Peyer's patch (tissue), 4 donors: ENCODE data around the gene AP5S1. TPM values are rescaled to one million over a fixed set of nuclear protein-coding genes. Genes with fewer than 3 reads are reported as not detected.

Source experiments
- DNase-seq, 3 donors: peaks; one replicate each; pipeline ENCODE4 v3.0.0-alpha.2; 2017 to 2019
- H3K27ac ChIP-seq, 4 donors: fragments of 200-600 bp; sonication (generic); one replicate each; pipeline ENCODE4 v1.5.1; 2016 to 2019
- H3K27me3 ChIP-seq, 2 donors: fragments of 200-600 bp; sonication (generic); one replicate each; pipeline ENCODE4 v1.5.1; 2019
- H3K36me3 ChIP-seq, 3 donors: fragments of 200-600 bp; sonication (generic); one replicate each; pipeline ENCODE4 v1.5.1; 2016 to 2019
- H3K4me1 ChIP-seq, 4 donors: fragments of 200-600 bp; sonication (generic); one replicate each; pipeline ENCODE4 v1.5.1; 2016 to 2019
- H3K4me3 ChIP-seq, 4 donors: fragments of 200-600 bp; sonication (generic); 1 replicate in 3 of 4; 2 replicates in 1 of 4; pipeline ENCODE4 v1.5.1; 2016 to 2019; ENCODE audit warnings: mild to moderate bottlenecking in 1 of 4
- H3K9me3 ChIP-seq, 4 donors: fragments of 200-600 bp; sonication (generic); one replicate each; pipeline ENCODE4 v1.5.1; 2016 to 2019; ENCODE audit warnings: mild to moderate bottlenecking in 1 of 4
- CTCF ChIP-seq, 6 experiments: fragments of 450-650 bp in 4 of 6; fragments of 200-600 bp in 2 of 6; sonication (generic) in 1 of 6; IDR thresholded peaks; one replicate each; pipeline ENCODE4 v1.5.1; 2017 to 2019; ENCODE audit warnings: antibody characterized with exemption in 6 of 6, mild to moderate bottlenecking in 3 of 6, moderate library complexity in 1 of 6
- POLR2A ChIP-seq, 2 donors: fragments of 450-650 bp; IDR thresholded peaks; one replicate each; pipeline ENCODE4 v1.5.1; 2017; ENCODE audit warnings: antibody characterized with exemption in 2 of 2, mild to moderate bottlenecking in 2 of 2, moderate library complexity in 2 of 2
- total RNA-seq, 4 donors: library from RNA; depleted of rRNA; stranded (reverse); fragments of >200 nt; gene quantifications; one replicate each; pipeline ENCODE4 v1.1.0, GENCODE V29; 2016

Gene AP5S1
- total RNA-seq, 4 donors from 2014 or later: 11.6 to 26.4 (median 22.5) TPM

- peak overlapping the region; percentile 79 to 95 (median 90) for H3K4me3 ChIP-seq
- no peaks in the 10 kb centered on the region for H3K36me3 ChIP-seq
- DNase-seq: no peak
- H3K27ac ChIP-seq: peak overlapping the region; percentile 92 to 96 (median 95)
- H3K9me3 ChIP-seq: no peaks in the 10 kb centered on the region
- TF ChIP-seq CTCF (IDR thresholded peaks at IDR 0.05) (no peak), POLR2A (IDR thresholded peaks at IDR 0.05) (no peak)
- H3K27me3 ChIP-seq: no peaks in the 10 kb centered on the region
- H3K4me1 ChIP-seq: peaks cover 0 to 33% (median 8%) of the 10 kb centered on the region in 4 donors
These were observed 26.0 kb downstream of the AP5S1 start for GRCh38 chr20:3846378-3846739.

- DNase-seq: peak; percentile 87 to 95 (median 94)
- Histone ChIP-seq H3K4me1 (peaks cover 0 to 33% (median 8%) of the 10 kb centered on the region in 4 donors), H3K27me3 (no peaks in the 10 kb centered on the region), H3K36me3 (no peaks in the 10 kb centered on the region), H3K27ac (peak within 1 kb of the TSS; percentile 92 to 96 (median 95)), H3K9me3 (no peaks in the 10 kb centered on the region), H3K4me3 (peak within 1 kb of the TSS; percentile 79 to 95 (median 90))
- TF ChIP-seq POLR2A (IDR thresholded peaks at IDR 0.05) (peak; percentile 69 to 80), CTCF (IDR thresholded peaks at IDR 0.05) (peak in 1 of 6 experiments; percentile 5)
These were observed 26.5 kb downstream of the AP5S1 start, which contains the start of gene MAVS for GRCh38 chr20:3846740-3847428. TSS of gene MAVS (plus strand) at chr20:3846834. CDS start at chr20:3854625, 7,791 bp downstream.

- peak overlapping the region; percentile 92 to 96 (median 95) for H3K27ac ChIP-seq
- no peaks in the 10 kb centered on the region for H3K36me3 ChIP-seq
- TF ChIP-seq CTCF (IDR thresholded peaks at IDR 0.05) (no peak), POLR2A (IDR thresholded peaks at IDR 0.05) (no peak)
- H3K4me1 ChIP-seq: peaks cover 0 to 30% (median 8%) of the 10 kb centered on the region in 4 donors
- H3K9me3 ChIP-seq: no peaks in the 10 kb centered on the region
- no peaks in the 10 kb centered on the region for H3K27me3 ChIP-seq
- peak overlapping the region; percentile 79 to 95 (median 90) for H3K4me3 ChIP-seq
- DNase-seq: no peak
These were observed 27.1 kb downstream of the AP5S1 start for GRCh38 chr20:3847429-3847940.

- H3K4me3 ChIP-seq: no peak overlapping the region
- H3K36me3 ChIP-seq: no peaks in the 10 kb centered on the region
- H3K27me3 ChIP-seq: no peaks in the 10 kb centered on the region
- no peaks in the 10 kb centered on the region for H3K9me3 ChIP-seq
- DNase-seq: no peak
- H3K4me1 ChIP-seq: peaks cover 0 to 23% (median 8%) of the 10 kb centered on the region in 4 donors
- no peak for TF ChIP-seq CTCF (IDR thresholded peaks at IDR 0.05)
- no peak for TF ChIP-seq POLR2A (IDR thresholded peaks at IDR 0.05)
- H3K27ac ChIP-seq: no peak overlapping the region
These were observed 28.2 kb downstream of the AP5S1 start for GRCh38 chr20:3848565-3848964.

- Histone ChIP-seq H3K36me3 (peaks cover 0 to 44% (median 0%) of the 10 kb centered on the region in 3 donors), H3K4me3 (no peak overlapping the region), H3K27ac (no peak overlapping the region), H3K27me3 (no peaks in the 10 kb centered on the region), H3K4me1 (peaks cover 0 to 13% (median 0%) of the 10 kb centered on the region in 4 donors), H3K9me3 (no peaks in the 10 kb centered on the region)
- no peak for DNase-seq
- no peak for TF ChIP-seq CTCF (IDR thresholded peaks at IDR 0.05)
- TF ChIP-seq POLR2A (IDR thresholded peaks at IDR 0.05): no peak
These were observed 34.1 kb downstream of the AP5S1 start for GRCh38 chr20:3854462-3854871.
